GM21390 (cell line): ENCODE results near the gene ARSI.

Experiments used
- ATAC-seq: cut with Tn5 transposase; IDR thresholded peaks from one replicate; pipeline ENCODE4 v1.9.1; 2021; ENCODE audit not compliant: unreplicated experiment

Gene ARSI

DNA sequence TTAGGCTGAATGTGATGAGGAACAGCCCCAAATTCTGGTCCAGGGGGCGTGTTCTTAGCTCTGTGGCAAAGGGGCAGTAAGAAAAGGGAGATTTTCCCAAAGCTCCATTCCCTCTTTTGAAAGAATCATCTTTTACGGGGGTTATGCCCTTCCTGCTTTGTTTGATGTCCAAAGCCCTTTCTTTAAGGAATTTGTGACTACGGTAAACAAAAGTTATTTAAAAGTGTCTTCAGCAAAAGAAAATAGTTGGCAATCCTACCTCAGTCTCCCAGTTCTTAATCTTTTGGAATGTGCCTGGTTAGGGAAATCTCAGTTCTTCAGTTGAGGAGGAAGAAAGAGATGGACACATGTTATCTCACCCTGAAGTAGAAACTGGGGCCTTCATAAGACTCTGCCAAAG is 24.4 kb upstream of the ARSI start:
- no peak for ATAC-seq

DNA sequence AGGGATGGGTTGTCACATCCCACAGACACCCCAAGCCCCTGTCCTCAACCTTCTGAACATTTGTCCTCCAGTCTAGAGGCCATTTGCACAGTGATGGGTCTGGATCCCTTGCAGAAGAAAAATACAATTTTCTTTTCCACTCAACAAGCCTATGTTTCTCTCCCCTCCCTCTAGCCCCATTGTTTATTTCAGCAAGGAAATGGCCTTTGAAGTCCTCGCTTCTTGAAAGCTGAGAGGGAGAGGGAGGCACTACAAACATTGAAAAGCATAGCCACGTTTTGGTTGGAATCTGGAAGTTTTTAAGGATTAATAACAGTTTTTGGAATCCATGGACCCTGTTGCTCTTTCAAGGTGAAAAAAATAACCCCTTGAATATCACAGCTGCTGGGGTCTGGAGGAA is 24.0 kb upstream of the ARSI start:
- no peak for ATAC-seq

DNA sequence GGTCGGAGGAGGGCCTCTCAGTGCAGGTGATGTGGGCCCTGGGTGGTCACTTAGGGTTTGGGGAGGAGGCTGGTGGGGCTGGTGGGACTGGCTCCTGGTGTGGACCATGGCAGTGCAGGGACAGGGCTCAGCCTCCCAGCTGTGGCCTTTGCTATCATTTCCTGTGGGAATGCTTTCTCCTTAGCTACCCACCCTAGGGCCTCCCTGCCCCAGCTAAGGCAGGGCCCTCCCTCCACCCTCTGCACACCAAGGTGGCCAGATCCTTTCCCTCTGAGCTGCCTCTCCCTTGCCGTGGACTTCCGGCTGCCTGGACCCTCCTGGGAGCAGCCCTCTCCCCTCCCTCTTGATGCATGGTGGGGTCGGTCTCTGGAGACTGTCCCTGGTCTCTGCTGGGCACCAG is 22.7 kb upstream of the ARSI start:
- ATAC-seq, result no peak

DNA sequence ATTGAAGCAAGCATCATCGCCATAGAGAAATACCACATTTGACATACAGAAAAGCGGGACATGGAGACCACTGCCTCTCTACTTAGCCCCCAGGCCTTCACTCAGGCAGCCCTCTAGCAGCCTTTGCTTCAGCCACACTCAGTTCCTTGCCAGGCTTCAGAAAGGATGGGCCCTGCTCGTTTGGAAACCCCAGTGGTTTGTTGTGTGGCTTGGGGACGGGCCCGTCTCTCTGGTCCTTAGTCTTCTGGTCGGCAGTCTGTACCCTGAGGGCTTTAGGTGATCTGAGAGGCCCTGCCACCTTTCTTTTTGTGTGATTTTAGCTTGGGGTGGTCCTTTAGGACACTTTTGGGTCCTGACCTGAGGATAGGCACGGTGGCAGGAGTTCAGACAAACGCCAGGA is 21.1 kb upstream of the ARSI start:
- ATAC-seq, result no peak

DNA sequence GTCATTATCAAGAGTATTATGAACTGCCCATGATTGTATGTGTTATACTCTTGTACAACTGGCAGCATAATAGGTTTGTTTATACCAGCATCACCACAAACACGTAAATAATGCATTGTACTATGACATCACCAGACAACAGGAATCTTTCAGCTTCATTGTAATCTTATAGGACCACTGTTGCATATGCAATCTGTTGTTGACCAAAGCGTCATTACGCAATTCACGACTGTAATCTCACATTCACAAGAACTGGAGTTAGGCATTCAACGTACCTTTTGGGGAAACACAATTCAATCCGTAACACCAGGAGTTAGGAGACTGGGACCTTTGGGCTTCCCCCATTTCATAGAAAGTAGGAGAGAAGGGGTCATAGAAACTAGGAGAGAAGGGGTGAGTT is 20.4 kb upstream of the ARSI start:
- no peak for ATAC-seq

DNA sequence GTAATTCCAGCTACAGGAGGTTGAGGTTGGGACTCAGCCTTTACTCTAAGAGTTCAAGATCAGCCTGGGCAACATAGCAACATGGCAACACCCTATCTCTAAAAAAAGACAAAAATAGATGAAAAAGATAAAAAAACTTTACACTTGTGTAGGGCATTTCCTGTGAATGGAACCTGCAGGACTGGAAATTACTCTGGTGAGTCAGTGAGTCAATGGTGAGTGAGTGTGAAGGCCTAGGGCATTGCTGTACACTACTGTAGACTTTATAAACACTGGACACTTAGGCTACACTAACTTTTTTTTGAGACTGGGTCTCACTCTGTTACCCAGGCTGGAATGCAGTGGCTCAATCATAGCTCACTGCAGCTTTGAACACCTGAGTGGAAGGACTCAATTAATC is 19.5 kb upstream of the ARSI start:
- ATAC-seq, result no peak

DNA sequence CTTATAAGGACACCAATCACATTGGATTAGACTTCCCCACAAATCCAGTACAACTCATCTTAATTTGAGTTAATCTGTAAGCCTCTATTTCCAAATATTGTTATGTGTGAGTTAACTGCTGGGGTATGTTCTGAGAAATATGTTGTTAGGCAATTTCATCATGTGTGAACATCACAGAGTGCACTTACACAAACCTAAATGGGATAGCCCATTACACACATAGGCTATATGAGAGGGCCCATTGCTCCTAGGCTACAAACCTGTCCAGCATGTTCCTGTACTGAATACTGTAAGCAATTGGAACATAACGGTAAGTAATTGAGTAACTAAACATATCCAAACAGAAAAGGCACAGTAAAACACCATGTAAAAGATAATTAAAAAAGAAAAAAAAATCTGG is 19.1 kb upstream of the ARSI start:
- ATAC-seq, result no peak

DNA sequence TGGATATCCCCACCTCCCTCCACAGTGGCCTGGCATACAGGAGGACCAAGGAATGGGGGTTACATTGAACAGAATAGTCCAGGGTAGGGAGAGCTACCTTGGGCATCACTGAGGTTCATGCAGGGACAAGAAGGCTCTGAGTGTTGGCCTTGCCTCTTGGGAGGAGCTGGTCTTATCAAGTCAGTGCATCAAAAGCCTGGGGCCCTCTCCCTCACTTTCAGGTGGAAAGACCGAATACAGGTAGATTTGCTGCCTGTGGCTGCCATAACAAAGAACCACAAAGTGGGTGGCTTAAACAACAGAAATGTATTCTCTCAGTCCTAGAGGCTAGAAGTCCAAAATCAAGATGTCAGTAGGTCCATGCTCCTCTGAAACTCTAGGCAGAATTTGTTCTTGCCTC is 18.5 kb upstream of the ARSI start:
- no peak for ATAC-seq

DNA sequence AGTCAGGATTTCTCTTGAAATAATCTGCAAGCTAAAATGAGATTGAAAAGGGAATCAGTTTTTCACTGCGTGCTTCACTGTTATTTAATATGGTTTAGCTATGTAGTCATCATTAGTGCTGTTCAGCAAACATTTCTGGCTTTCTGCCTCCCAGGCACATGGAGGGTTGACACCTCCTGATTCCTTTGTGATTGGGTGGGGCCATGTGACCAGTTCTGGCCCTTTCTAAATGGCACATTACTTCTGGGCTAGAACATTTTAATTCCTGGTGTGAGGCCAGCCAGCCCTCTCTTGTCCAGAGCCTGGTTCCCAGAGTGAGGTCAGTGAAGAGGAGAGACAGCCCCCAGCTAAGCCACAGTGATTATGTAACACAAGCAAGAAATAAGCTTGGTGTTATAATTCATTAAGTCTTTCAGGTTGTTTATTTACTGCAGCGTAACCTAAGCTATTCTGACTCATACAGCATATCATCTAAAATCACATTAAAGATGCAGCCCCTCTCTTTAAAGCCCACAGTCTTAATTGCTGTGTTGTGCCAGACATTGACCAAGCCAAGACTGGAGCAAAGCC is 17.4 kb upstream of the ARSI start:
- no peak for ATAC-seq

DNA sequence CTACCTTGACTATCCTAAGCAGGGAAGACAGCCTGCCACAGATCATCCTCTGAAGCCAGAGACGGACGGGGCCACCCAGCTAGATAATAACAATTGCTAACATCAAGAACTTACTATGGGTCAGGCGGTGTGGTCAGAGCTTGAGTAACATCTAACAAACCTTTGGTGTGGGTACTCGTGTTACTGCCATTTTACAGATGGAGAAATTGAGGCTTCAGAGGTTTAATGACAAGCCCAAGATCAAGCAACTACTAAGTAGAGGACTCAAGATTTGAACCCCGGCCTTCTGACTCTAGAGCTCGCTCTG is 16.7 kb upstream of the ARSI start:
- ATAC-seq, result no peak

DNA sequence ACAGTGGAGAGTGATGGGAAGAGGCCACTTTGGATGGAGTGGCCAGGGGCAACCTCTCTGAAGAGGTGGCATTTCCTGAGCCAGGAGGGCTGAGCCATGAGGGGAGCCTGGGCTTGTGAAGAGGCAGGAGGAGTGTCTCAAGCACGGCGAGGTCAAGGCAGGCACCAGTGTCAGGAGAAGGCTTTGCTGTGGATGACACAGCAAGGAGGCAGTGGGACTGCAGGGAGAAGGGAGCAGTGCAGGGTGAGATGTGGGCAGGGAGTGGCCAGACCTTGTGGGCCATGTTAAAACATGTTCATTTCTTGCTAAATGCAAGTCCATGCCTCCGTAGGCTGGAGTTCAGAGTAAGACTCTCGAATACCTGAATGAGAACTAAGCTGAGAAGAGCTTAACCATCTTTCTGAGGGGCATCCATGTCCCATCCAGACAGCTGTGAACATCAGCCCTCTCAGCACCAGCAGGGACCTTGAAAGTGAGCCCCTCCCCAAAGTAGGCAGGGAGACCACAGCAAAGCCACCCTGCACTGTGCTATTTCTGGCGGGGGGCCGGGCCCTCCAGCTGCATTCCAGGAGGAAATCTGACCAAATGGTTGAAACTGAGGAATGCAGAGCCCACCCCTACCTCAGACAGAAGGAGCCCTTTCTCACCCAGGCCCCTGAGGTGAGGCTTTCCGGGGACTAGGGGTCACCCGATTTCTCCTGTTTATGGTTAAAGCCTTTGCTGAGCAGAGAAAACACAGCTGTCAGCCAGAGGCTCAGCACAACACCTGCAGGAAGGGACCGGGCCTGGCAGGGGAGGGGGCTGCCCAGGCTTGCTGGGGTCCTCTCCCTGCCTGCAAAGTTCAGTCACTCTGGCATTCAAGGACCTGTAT is 16.1 kb upstream of the ARSI start:
- ATAC-seq, result no peak

DNA sequence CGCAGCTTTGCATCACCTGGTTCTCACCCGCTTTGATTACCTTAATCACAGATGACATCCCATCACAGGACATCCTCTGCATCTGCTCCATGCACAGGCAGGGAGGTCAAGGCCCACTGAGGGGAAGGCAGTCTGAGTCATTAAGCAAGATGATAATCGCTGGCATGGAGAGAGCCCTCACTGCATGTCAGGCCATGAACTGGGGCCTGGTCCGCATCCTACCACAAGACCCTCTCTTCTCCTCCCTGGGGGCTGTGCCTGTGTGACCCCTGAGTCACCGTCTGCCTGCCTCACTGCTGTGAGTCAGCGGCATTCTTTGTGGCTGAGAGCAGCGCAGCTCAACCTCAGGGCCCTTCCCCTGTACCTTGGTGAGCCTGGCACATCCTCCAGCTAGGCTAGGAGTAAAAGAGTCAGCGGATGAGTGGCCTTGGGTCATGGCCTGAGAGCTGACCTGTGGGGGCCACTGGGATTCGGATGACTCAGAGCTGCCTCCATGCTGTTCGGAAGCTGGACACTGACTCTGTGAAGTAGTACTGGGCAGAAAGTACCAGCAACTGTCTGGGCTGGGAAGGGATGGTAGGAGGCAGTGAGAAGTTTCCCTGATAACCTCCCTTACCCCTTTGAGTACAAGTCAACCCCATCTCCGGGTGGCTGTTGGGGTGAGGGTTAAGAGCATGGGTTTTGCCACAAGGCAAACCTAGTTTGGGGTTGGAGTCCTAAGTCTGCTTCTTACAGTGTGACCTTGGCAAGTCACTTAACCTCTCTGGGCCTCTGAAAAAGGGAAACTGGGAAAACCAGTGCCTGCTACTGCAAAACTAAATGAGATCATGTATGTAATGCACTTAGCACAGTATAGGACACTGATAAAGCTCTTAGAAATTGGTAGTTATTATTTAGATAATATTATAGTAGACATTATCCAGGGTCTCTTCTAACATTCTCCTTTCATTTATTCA is 14.6 kb upstream of the ARSI start:
- no peak for ATAC-seq

DNA sequence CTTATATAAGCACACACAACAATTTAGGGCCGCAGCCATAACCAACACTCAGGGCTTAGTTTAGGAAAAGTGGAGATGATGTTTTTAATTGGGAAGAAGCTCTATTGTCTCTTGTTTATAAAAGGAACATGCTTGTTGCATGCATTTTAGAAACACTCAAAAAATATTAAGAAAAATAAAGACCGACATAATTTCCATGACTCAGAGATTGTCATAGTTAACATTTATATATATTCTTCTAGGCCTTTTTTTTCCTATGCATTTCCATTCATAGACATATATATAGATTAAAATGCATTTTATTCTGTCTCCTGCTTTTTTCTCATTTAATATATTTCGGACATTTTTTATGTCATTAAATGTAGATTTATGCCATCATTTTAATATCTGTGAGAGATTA is 13.6 kb upstream of the ARSI start:
- no peak for ATAC-seq

DNA sequence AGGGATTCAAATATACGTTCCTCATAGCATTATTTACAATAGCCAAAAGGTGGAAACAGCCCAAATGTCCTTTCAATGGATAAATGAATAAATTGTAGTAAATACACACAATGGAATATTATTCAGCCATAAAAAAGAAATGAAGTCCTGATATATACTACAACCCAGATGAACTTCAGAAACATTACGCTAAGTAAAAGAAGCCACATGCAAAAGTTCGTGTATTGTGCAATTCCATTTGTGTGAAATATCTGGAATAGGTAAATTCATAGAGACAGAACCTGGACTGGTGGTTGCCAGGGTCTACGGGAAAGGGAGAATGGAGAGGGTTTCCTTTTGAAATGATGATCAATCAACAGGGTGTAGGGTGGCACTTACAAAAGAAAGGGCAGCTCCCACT is 12.5 kb upstream of the ARSI start:
- no peak for ATAC-seq

DNA sequence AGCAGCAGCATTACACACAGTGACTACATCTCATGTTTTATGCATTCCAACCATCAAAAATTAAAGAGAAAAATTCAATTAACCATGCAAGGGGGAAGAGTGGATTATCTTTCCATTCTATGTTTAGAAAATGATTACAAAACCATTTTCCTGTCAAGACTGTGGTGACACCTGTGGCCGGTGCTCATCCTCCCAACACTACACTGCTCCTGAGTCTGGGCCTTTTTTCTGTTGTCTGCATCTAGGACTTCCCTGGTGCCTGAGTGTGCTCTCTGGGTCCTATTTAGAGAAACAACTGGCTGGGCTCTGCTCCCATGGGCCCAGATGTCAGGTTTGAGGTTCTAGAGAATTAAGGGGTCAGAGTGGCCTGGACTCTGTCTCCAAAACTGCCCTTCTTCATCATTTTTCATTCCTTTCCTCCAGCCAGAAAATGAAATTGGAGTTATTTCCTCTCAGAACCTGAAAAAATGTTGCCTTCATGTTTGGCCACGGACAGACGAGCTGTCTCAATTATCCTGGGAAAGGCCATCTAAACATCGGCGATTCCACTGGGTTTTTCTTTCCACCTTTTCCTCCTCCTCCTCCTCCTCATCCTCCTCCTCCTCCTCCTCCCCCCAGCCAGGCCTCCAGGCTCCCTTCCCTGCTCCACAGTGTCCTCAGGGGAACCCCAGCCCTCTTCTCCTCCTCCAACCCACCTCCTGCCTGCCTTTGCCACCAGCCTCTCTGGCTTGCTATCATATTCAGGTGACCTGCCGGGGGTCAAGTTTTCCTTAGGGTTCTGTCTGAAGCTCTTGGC is 11.4 kb upstream of the ARSI start:
- ATAC-seq, result no peak

DNA sequence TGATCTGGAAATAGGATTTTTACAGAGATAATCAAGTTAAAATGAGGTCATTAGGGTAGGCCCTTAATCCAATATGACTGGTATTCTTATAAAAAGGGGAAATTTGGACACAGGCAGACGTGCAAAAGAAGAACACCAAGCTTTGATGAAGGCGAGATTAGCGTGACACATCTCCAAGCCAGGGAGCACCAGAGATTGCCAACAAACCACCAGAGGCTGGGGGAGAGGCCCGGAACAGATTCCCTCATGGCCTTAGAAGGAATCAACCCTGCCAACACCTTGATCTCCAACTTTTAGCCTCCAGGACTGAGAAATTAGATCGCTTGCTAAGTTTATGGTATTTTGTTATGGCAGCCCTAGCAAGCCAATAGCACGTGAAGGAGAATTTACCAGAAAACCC is 10.8 kb upstream of the ARSI start:
- ATAC-seq, result no peak

DNA sequence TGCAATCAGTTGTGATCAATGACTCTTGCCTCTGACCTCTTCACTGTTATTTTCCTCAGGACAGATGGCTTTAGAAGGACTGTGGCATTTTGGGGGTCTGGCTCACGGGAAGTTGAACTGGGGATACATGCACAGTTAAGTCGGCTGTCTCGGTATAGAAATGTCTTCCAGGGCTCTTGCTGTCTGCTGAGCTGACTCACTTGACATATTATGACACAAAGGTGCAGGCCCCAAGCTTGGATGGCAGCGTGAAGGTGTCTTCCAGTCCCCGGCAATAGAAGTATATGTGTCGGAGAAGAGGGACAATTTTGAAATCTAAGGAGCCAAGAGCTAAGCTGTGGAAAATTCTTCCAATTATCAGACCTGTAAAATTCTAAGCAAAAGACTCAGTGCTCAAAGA is 9.8 kb upstream of the ARSI start:
- ATAC-seq, result no peak

DNA sequence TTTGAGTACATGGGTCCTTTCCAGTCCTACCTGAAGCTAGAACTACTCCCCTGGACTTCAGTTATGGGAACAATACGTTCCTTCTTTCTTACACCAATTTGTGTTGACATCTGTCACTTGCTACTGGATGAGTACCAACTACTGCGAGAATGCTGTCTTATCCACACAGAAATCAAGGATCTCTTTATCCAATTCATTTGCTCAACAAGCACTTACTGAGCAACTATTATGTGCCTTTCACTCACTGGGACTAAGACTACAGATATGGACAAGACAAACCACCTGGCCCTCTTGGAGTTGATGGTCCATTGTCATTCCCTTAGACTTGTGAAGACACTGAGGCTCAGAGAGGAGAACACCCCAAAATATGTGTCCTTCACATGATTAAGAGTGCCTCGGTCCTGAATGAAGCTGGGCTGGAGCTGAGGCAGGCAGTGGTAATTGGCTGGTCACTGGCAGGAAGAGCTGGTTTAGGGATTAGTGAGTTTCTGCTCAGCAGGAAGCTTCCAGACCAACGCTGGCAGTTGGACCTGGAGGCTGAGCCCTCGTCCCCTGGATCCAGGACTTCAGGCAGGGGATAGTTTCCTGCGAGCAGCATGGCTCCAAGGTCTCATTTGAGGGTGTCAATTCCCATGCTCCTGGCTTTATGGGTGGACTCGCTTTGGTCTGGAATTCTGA is 8.4 kb upstream of the ARSI start:
- ATAC-seq, result no peak

DNA sequence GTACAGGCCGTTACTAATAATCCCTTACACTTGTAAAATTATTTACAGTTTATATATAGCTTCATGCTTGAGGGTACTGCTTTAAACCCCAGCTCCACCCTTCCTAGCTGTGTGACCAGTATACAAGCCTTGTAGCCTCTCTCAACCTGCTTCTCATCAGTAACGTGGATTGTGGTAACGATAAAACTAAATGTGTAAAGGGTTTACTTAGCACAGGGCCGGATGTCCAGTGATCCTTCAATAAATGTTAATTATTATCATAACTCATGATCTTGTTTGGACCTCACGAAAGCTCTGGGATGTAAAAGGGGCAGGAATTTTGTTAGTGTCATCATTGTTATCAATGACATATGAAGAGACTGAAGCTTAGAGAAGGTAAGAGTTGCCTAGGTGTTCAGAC is 7.5 kb upstream of the ARSI start:
- no peak for ATAC-seq

DNA sequence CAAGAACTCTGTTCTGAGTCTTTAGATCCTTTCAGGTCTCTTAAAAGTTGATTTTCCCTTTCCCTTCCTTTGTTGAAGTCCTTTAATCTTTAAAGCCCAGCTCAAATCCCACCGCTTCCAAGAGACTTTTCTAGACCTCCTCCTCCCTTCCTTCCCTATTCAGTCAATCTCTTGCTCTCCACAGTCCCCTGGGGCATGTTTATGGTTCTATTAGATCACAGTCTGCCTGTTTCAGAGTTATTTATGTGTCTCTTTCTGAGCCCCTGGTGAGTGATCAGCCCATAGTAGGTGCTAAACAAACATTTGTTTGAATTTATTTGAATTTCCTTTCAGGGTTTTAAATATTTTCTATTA is 7.2 kb upstream of the ARSI start:
- no peak for ATAC-seq
